K562 (cell line): ENCODE results near the gene ZC3H12A. TPM values are rescaled to one million over a fixed set of nuclear protein-coding genes. Genes with fewer than 3 reads are reported as not detected.

ENCODE experiments used
- CCAR2 ChIP-seq: fragments of 200-400 bp; formaldehyde crosslinking; IDR thresholded peaks from 2 replicates; pipeline ENCODE4 v1.6.1; 2017; ENCODE audit warnings: mild to moderate bottlenecking, low read depth, low read length
- DNMT1 ChIP-seq: fragments of 450-650 bp; IDR thresholded peaks from 2 replicates; pipeline ENCODE4 v1.6.1; 2016; ENCODE audit warnings: antibody characterized with exemption, mild to moderate bottlenecking
- FOS ChIP-seq: IDR thresholded peaks from 3 replicates; pipeline ENCODE4 v1.6.1; 2011; ENCODE audit not compliant: insufficient read length; ENCODE audit errors: extremely low read depth
- KLF6 ChIP-seq: fragments of 250-450 bp; sonication (Bioruptor Pico); IDR thresholded peaks from 2 replicates; pipeline ENCODE4 v1.4.0; 2020; ENCODE audit warnings: mild to moderate bottlenecking, moderate library complexity, borderline replicate concordance
- MAZ ChIP-seq, 2 experiments: fragments of 450-650 bp in 1 of 2; sonication (generic) in 1 of 2; formaldehyde crosslinking; IDR thresholded peaks in 1 of 2; conservative IDR thresholded peaks in 1 of 2; 2 replicates each; pipeline versions ENCODE4 v1.4.0 to v1.5.0; 2020; ENCODE audit warnings: mild to moderate bottlenecking in 1 of 2, missing genetic modification reagents in 1 of 2
- MEIS2 ChIP-seq: fragments of 450-650 bp; IDR thresholded peaks from 2 replicates; pipeline ENCODE4 v1.6.1; 2014; ENCODE audit warnings: mild to moderate bottlenecking; ENCODE audit not compliant: partially characterized antibody
- PML ChIP-seq: IDR thresholded peaks from 2 replicates; pipeline ENCODE4 v1.6.1; 2012; ENCODE audit warnings: low read length, inconsistent platforms
- RNF2 ChIP-seq: sonication (generic); IDR thresholded peaks from 2 replicates; pipeline ENCODE4 v1.6.1; 2016
- YBX1 ChIP-seq: fragments of 450-650 bp; IDR thresholded peaks from 2 replicates; pipeline ENCODE4 v1.7.1; 2016; ENCODE audit warnings: mild to moderate bottlenecking
- ZNF263 ChIP-seq: sonication (generic); formaldehyde crosslinking; IDR thresholded peaks from 2 replicates; pipeline ENCODE4 v1.8.0; 2022; ENCODE audit warnings: mild to moderate bottlenecking, missing genetic modification reagents, borderline replicate concordance
- ZNF830 ChIP-seq: fragments of 250-450 bp; sonication (Bioruptor Pico); IDR thresholded peaks from 2 replicates; pipeline ENCODE4 v1.5.0; 2021; ENCODE audit warnings: mild to moderate bottlenecking
- ZZZ3 ChIP-seq: fragments of 450-650 bp; IDR thresholded peaks from 2 replicates; pipeline ENCODE4 v1.6.1; 2016; ENCODE audit warnings: antibody characterized with exemption, mild to moderate bottlenecking, moderate library complexity
- polyA plus RNA-seq, 8 experiments: library from polyadenylated mRNA; depleted of rRNA in 4 of 8; stranded (reverse) in 5 of 8; unstranded in 3 of 8; fragments of >200 nt; fragmentation: Nextera tagmentation in 2 of 8; fragmentation: Illumina TruSeq in 1 of 8; extraction: Ambion mirVana in 2 of 8; extraction: Trizol in 1 of 8; gene quantifications; 2 replicates each; pipeline versions ENCODE4 v1.2.1 to v1.2.3, GENCODE V29; 2011 to 2014; ENCODE audit warnings: inconsistent platforms in 1 of 8, missing spikeins in 1 of 8
- total RNA-seq, 7 experiments: library from RNA; depleted of rRNA in 6 of 7; stranded (reverse); fragments of >200 nt in 6 of 7; fragmentation: Illumina TruSeq in 2 of 7; extraction: Trizol in 2 of 7; gene quantifications; 2 replicates each; pipeline versions ENCODE4 v1.2.1 to v1.2.3, GENCODE V29; 2011 to 2021; ENCODE audit warnings: low replicate concordance in 1 of 7
- TF ChIP-seq, protein P1 (sequence below), 2 experiments: fragments of 450-650 bp; formaldehyde crosslinking in 1 of 2; IDR thresholded peaks; 2 replicates each; pipeline versions ENCODE4 v1.4.0 to v1.6.1; 2014 to 2020; ENCODE audit warnings: mild to moderate bottlenecking in 2 of 2, borderline replicate concordance in 1 of 2, low read depth in 1 of 2
- TF ChIP-seq, protein P2 (sequence below): sonication (generic); formaldehyde crosslinking; IDR thresholded peaks from 2 replicates; pipeline ENCODE4 v1.8.1; 2023; ENCODE audit warnings: mild to moderate bottlenecking, missing genetic modification reagents, moderate library complexity
- TF ChIP-seq, protein P3 (sequence below): fragments of 450-650 bp; formaldehyde crosslinking; IDR thresholded peaks from 2 replicates; pipeline ENCODE4 v1.4.0; 2020; ENCODE audit warnings: mild to moderate bottlenecking, mixed read lengths

Gene ZC3H12A
- total and polyA plus RNA-seq, 9 of the 15 experiments (the other 6 are each of a cell fraction or from before 2014, with no cell fraction given) = 0.14 to 9.4 (median 6.7) TPM

DNA sequence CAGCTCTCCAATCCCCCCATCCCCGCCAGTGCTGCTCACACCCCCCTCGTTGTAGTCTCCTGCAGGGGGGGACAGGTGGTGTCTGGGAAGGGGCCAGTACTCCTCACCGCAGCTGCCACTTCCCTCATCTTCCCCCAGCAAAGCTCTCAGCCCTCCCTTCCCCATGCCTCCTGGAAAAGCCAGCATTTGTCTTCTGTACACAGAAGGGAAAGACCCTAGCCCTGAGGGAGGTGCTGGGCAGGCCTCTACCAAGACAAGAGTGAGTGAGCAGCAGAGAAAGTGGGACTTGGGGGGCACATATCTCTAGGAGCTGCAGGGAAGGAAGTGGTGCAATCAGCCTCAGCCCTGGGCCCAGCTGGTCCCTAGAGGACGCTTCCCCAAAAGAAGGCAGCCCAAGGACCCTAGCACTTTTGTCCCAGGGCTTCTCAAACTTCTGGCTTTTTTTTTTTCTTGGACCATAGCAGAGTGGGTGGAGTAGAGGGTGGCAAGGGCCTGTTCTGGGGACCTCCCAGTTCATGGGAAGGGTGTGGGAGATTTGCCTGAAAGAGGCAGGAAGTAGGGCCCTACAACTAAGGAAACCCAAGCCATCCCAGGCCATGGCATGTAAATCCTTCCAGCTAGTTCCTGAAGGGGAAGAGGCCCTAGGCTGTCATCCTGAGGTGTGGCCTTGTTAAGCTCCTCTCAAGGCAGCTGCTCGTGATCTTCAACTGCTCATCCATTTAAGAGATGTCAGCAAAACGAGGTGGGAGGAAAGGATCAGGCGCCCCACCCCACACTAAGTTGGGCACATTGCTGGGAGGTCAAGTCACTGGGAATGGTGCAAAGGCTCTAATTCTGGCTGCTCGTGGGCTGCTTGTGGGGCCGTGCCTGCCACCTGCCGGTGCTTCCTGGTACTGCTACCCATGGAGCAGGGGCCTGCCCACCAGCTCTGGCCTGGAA is 12.6 kb downstream of the ZC3H12A start (continued):
- TF ChIP-seq, protein P1, sequence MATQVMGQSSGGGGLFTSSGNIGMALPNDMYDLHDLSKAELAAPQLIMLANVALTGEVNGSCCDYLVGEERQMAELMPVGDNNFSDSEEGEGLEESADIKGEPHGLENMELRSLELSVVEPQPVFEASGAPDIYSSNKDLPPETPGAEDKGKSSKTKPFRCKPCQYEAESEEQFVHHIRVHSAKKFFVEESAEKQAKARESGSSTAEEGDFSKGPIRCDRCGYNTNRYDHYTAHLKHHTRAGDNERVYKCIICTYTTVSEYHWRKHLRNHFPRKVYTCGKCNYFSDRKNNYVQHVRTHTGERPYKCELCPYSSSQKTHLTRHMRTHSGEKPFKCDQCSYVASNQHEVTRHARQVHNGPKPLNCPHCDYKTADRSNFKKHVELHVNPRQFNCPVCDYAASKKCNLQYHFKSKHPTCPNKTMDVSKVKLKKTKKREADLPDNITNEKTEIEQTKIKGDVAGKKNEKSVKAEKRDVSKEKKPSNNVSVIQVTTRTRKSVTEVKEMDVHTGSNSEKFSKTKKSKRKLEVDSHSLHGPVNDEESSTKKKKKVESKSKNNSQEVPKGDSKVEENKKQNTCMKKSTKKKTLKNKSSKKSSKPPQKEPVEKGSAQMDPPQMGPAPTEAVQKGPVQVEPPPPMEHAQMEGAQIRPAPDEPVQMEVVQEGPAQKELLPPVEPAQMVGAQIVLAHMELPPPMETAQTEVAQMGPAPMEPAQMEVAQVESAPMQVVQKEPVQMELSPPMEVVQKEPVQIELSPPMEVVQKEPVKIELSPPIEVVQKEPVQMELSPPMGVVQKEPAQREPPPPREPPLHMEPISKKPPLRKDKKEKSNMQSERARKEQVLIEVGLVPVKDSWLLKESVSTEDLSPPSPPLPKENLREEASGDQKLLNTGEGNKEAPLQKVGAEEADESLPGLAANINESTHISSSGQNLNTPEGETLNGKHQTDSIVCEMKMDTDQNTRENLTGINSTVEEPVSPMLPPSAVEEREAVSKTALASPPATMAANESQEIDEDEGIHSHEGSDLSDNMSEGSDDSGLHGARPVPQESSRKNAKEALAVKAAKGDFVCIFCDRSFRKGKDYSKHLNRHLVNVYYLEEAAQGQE (IDR thresholded peaks at IDR 0.05; ENCODE audit: borderline replicate concordance) = peak; percentile 86
- TF ChIP-seq, protein P1 (CRISPR knock-in tag; IDR thresholded peaks at IDR 0.05; ENCODE audit: low read depth) = no peak
- TF ChIP-seq, protein P2, sequence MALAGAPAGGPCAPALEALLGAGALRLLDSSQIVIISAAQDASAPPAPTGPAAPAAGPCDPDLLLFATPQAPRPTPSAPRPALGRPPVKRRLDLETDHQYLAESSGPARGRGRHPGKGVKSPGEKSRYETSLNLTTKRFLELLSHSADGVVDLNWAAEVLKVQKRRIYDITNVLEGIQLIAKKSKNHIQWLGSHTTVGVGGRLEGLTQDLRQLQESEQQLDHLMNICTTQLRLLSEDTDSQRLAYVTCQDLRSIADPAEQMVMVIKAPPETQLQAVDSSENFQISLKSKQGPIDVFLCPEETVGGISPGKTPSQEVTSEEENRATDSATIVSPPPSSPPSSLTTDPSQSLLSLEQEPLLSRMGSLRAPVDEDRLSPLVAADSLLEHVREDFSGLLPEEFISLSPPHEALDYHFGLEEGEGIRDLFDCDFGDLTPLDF (CRISPR knock-in tag) = no peak
- TF ChIP-seq PML (no peak), YBX1 (no peak), CCAR2 (no peak), ZNF830 (CRISPR knock-in tag) (no peak), MAZ (CRISPR knock-in tag; conservative IDR thresholded peaks at IDR 0.05 in 1 of 2, IDR thresholded peaks at IDR 0.05 in 1 of 2) (no peak), ZNF263 (CRISPR knock-in tag) (no peak), FOS (no peak), ZZZ3 (no peak), MEIS2 (no peak), RNF2 (no peak), DNMT1 (no peak), KLF6 (CRISPR knock-in tag) (no peak)
- TF ChIP-seq, protein P3, sequence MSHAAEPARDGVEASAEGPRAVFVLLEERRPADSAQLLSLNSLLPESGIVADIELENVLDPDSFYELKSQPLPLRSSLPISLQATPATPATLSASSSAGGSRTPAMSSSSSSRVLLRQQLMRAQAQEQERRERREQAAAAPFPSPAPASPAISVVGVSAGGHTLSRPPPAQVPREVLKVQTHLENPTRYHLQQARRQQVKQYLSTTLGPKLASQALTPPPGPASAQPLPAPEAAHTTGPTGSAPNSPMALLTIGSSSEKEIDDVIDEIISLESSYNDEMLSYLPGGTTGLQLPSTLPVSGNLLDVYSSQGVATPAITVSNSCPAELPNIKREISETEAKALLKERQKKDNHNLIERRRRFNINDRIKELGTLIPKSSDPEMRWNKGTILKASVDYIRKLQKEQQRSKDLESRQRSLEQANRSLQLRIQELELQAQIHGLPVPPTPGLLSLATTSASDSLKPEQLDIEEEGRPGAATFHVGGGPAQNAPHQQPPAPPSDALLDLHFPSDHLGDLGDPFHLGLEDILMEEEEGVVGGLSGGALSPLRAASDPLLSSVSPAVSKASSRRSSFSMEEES = no peak
